HG03159 (cell line): Measurements from ENCODE around the gene HAT1.

Experiments
- ATAC-seq: cut with Tn5 transposase; IDR thresholded peaks from one replicate; pipeline ENCODE4 v1.9.1; 2021; ENCODE audit warnings: mild to moderate bottlenecking, moderate library complexity; ENCODE audit not compliant: unreplicated experiment

Gene HAT1

GRCh38 chr2:171919453-171919852 lies 2.8 kb upstream of the HAT1 start:
- ATAC-seq, result no peak

DNA sequence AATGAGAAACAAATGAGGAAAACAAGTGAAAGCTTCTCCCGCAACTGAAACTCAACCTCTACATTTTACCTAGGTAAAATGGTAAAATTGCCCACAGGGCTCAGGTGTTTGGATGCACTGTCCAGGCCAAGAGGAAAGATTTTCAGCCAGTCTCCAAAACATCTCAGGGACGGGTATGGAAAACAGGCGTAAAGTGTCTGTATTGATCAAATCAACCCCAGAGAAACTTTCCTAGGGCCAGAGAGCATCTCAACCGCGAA lies 361 bp upstream of the HAT1 start:
- ATAC-seq, result no peak

DNA sequence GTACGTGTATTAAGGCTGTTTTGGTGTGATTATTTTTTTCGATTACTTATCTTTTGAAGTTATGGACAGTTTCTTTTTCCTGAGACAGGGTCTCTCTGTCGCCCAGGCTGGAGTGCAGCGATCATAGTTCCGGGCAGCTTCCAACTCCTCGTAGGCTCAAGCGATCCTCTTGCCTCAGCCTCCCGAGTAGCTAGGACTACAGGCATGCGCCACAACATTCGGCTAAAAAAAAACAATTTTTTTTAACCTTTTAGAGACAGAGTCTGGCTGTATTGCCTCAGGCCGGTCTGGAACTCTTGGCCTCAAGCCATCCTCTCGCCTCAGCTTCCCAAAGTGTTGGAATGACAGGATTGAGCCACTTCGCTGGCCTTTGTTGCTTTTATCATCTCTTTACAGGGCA lies 945 bp downstream of the HAT1 start:
- ATAC-seq, result no peak

GRCh38 chr2:171924170-171924942 lies 2.1 kb downstream of the HAT1 start:
- ATAC-seq, result no peak

DNA sequence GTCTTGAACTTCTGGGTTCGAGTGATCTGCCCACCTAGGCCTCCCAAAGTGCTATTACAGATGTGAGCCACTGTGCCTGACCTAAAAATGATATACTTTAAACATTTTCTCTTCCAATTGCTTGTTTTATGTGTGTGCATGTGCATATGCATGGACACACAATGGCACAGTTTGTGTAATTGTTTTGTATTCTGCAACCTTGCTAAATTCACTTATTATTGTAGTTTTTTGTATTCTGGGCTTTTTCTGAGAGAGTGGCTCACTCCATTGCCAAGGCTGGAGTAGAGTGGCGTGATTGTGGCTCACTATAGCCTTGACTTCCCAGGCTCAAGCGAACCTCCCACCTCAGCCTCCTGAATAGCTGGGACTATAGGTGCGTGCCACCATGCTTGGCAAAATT lies 8.1 kb downstream of the HAT1 start:
- ATAC-seq, result no peak

GRCh38 chr2:171939058-171939742 lies 16.9 kb downstream of the HAT1 start:
- no peak for ATAC-seq

GRCh38 chr2:171939743-171940071 lies 17.4 kb downstream of the HAT1 start:
- ATAC-seq, result no peak

- ATAC-seq, result no peak
These were observed 19.0 kb downstream of the HAT1 start for GRCh38 chr2:171941316-171941699.

DNA sequence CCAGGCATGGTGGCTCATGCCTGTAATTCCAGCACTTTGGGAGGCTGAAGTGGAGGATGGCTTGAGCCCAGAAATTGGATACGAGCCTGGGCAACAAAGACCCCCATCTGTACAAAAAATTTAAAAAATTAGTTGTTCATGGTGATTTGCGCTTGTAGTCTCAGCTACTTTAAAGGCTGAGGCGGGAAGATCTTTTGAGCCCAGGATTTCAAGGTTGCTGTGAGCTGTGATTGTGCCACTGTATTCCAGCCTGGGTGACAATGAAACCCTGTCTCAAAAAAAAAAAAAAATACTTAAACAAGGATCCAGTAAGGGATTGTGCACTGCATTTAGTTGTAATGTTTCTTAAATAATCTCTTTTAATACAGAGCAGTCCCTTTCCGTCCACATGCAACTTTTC lies 21.6 kb downstream of the HAT1 start:
- ATAC-seq, result no peak

DNA sequence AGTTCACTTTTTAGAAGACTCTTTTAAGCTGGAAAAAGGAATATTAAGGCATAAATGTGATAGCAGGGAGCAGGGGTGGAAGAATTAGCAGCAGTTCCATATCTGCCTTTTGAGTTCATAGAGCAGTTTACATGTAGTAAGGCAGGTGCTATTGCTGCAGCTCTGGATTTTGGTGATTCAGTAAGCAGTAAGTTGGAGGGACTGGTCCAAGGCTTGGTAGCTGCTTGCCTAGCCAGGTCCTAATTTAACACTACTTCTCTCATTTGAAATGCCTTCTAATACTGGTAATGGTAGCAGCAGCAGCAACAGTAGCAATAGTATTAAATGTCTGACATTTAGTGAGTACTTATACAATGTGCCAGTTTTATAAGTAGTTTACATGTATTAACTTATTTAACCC lies 30.0 kb downstream of the HAT1 start:
- ATAC-seq, result no peak

GRCh38 chr2:171952748-171953147 lies 30.5 kb downstream of the HAT1 start:
- no peak for ATAC-seq

GRCh38 chr2:171956135-171956825 lies 34.0 kb downstream of the HAT1 start:
- no peak for ATAC-seq

DNA sequence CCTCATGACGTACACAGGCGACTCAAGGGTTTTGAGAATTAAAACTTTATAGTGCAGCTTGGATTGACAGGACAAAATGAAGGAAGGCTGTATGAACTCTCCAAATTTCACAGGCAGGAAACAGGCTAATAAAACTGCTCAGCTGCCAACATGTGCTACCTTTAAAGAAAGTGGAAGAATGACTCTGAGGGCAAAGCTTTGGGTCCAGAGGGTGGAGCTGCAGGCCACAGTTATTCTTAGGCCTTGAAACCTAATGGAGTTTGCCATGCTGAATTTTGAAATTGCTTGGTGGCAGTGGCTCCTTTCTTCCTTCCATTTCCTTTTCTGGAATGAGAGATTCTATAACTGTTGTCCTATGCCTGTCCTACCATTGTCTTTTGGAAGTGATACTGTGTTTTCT lies 34.8 kb downstream of the HAT1 start:
- ATAC-seq, result no peak

DNA sequence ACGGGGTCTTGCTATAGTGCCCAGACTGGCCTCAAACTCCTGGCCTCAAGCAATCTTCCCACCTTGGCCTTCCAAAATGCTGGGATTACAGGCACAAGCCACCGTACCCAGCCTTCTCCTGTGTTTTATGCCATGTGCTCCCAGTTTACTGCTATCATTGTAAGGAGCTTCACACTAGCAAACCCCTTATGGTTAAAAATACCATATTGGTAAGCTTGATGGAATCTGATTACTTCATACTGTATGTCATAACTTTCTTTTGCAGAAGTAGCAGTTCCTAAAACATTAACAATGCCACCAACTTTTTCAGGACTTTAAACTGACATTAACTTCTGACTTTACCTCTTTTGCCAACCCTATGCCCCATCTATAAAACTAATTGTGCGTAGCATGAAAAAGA lies 36.2 kb downstream of the HAT1 start:
- no peak for ATAC-seq

GRCh38 chr2:171959998-171960397 lies 37.7 kb downstream of the HAT1 start:
- ATAC-seq, result no peak

- no peak for ATAC-seq
These were observed 38.3 kb downstream of the HAT1 start for GRCh38 chr2:171960570-171960969.

GRCh38 chr2:171963198-171963597 lies 40.9 kb downstream of the HAT1 start:
- no peak for ATAC-seq

DNA sequence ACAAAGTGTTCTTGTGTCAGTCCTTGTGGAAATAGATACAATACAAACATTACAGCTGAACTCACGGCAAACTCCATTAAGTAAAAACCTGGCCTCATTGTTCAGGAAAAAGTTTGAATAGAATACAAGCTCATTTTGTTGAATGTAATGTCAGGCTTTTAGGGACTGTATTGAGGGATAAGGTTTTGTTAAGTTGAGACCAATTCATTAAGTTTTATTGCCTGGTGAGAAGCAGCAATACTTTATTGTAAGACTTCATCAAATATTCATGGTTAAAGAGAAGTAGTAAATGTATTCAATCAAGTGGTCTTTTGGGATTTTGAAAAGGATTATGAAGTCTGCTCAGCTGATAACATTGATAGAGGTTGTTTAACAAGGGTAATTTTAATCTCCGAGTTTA lies 42.0 kb downstream of the HAT1 start:
- ATAC-seq, result no peak

GRCh38 chr2:171965238-171965637 lies 43.0 kb downstream of the HAT1 start:
- no peak for ATAC-seq

- no peak for ATAC-seq
These were observed 43.4 kb downstream of the HAT1 start for GRCh38 chr2:171965661-171966060.

- ATAC-seq, result no peak
These were observed 44.0 kb downstream of the HAT1 start for GRCh38 chr2:171966235-171966634.

GRCh38 chr2:171966688-171967087 lies 44.4 kb downstream of the HAT1 start:
- ATAC-seq, result no peak
